ENCODE data around the gene XIRP1. TPM values are rescaled to one million over a fixed set of nuclear protein-coding genes. Genes with fewer than 3 reads are reported as not detected.

The XIRP1 gene
- total RNA-seq, 4 donors from 2014 or later, result 0.40 to 6.0 TPM; not detected in 2

DNA sequence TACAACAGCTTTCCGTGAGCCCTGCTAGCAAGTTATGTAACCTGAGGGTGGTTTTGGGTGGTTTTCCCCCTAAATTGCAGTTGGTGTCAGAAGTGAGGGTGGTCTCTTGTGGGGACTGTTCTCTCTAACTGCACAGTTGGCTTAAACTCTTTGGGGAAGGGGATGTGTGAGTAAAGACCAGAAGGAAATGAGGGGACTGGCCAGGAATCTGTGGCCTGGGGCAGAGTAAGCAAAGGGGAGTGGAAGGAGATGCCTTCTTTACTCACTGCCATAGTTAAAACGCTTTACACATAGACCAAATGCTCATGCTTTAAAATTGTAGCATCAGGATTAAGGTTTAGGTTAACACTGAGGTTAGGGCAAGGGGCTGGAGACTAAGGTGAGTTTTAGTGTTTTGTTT is 21.2 kb upstream of the XIRP1 start:
- DNase-seq, result no peak
- Histone ChIP-seq H3K4me1 (peaks cover 0 to under 1% (median 0%) of the 10 kb centered on the region in 4 donors), H3K36me3 (no peaks in the 10 kb centered on the region), H3K27ac (no peak overlapping the region), H3K9me3 (no peaks in the 10 kb centered on the region), H3K27me3 (no peaks in the 10 kb centered on the region), H3K4me3 (no peak overlapping the region)
- TF ChIP-seq POLR2A (IDR thresholded peaks at IDR 0.05) (no peak), POLR2AphosphoS5 (IDR thresholded peaks at IDR 0.05) (no peak), EP300 (IDR thresholded peaks at IDR 0.05; ENCODE audit: low read depth) (no peak)
- TF ChIP-seq, protein P1, sequence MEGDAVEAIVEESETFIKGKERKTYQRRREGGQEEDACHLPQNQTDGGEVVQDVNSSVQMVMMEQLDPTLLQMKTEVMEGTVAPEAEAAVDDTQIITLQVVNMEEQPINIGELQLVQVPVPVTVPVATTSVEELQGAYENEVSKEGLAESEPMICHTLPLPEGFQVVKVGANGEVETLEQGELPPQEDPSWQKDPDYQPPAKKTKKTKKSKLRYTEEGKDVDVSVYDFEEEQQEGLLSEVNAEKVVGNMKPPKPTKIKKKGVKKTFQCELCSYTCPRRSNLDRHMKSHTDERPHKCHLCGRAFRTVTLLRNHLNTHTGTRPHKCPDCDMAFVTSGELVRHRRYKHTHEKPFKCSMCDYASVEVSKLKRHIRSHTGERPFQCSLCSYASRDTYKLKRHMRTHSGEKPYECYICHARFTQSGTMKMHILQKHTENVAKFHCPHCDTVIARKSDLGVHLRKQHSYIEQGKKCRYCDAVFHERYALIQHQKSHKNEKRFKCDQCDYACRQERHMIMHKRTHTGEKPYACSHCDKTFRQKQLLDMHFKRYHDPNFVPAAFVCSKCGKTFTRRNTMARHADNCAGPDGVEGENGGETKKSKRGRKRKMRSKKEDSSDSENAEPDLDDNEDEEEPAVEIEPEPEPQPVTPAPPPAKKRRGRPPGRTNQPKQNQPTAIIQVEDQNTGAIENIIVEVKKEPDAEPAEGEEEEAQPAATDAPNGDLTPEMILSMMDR (IDR thresholded peaks at IDR 0.05), result no peak
- 78 to 87% methylated on average over 2 of the region's 2 CpGs for WGBS, 2 donors (ENCODE audit: low coverage in 1 of 2)
- in situ Hi-C loops (cut with MboI; ENCODE audit: low pct_ligation_motif_present in 1 of 4, low pct_unique_long_range_greater_than_20kb in 1 of 4, low sequenced_read_pairs in 3 of 4), result loop anchor here in 1 of 4 donors (25.0 kb wide), 1 partner anchor 174 kb away; the partner anchor contains the start of gene SLC25A38
- intact Hi-C loops (cut with DNase I; ENCODE audit: low total_unique reads), result no loop called here

DNA sequence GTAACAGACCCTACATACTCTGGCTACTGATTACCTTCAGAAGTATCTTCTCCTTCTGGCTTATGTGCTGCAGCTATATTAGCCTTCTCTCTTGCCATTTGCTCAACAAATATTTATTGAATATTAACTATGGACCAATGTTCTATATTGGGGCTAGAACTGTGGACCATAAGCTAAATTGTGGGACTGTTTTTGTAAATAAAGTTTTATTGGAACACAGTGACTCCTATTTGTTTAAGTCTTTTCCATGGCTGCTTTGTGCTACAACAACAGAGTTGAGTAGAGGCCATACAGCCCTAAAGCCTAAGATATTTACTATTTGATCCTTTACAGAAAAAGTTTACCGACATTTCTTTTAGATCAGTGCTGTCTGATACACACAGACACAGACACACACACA is 20.3 kb upstream of the XIRP1 start:
- peaks cover 0 to 6% (median 0%) of the 10 kb centered on the region in 4 donors for H3K4me1 ChIP-seq
- no peak overlapping the region for H3K4me3 ChIP-seq
- intact Hi-C loops (cut with DNase I; ENCODE audit: low total_unique reads), result no loop called here
- in situ Hi-C loops (cut with MboI; ENCODE audit: low pct_ligation_motif_present in 1 of 4, low pct_unique_long_range_greater_than_20kb in 1 of 4, low sequenced_read_pairs in 3 of 4), result loop anchor here in 1 of 4 donors (25.0 kb wide), 1 partner anchor 175 kb away; the partner anchor contains the start of gene SLC25A38
- TF ChIP-seq POLR2A (IDR thresholded peaks at IDR 0.05), result no peak
- DNase-seq, result no peak
- 98 to 100% methylated on average over 1 of the region's 1 CpG for WGBS, 2 donors (ENCODE audit: low coverage in 1 of 2)
- no peaks in the 10 kb centered on the region for H3K36me3 ChIP-seq
- H3K27me3 ChIP-seq, result no peaks in the 10 kb centered on the region
- H3K9me3 ChIP-seq, result no peaks in the 10 kb centered on the region
- no peak overlapping the region for H3K27ac ChIP-seq

DNA sequence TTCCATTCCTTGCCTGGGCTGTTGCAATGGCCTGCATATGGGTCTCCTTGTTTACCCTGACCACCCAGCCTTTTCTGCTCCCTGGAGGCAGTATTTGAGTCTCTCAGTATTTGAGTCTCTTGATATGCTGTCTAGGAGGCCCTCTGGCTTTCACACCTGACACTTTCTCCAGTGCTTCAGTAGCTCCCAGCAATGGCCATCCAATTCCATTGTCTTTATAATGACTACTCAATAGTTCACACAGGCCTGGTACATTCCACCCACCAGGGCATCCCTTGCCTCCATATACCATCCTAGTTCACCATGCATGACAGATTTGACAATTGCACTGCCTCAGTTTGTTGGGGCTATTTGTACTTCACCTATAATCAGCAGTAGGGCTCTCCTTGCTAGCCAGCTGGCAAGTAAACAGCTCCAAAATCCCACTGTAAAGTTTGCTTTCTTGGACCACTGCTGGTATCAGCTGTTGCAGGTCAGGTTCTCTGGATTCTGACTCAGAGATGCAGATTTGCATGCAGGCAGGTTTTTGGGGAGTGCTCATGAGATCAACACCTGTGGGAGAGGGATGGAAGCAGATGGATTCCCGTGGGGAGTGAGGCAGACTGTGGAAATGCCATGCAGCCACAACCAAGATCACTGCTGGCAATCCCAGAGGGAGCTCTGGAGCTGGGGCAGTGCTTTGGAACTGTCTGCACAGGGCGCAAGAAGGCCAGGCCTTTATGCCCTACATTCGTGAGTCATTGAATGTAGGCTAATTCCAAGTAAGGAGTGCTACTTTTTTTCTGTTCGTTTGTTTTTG is 19.1 kb upstream of the XIRP1 start:
- H3K36me3 ChIP-seq, result no peaks in the 10 kb centered on the region
- TF ChIP-seq, protein P1 (IDR thresholded peaks at IDR 0.05), result no peak
- TF ChIP-seq EP300 (IDR thresholded peaks at IDR 0.05; ENCODE audit: low read depth) (no peak), POLR2A (IDR thresholded peaks at IDR 0.05) (no peak), POLR2AphosphoS5 (IDR thresholded peaks at IDR 0.05) (no peak)
- intact Hi-C loops (cut with DNase I; ENCODE audit: low total_unique reads) (no loop called here), in situ Hi-C loops (cut with MboI; ENCODE audit: low pct_ligation_motif_present in 1 of 4, low pct_unique_long_range_greater_than_20kb in 1 of 4, low sequenced_read_pairs in 3 of 4) (loop anchor here in 1 of 4 donors (25.0 kb wide), 1 partner anchor 176 kb away; the partner anchor contains the start of gene SLC25A38)
- WGBS, 2 donors (ENCODE audit: low coverage in 1 of 2), result 79 to 100% methylated on average over 2 to 4 of the region's 4 CpGs
- DNase-seq, result no peak
- no peaks in the 10 kb centered on the region for H3K9me3 ChIP-seq
- no peaks in the 10 kb centered on the region for H3K27me3 ChIP-seq
- H3K27ac ChIP-seq, result no peak overlapping the region
- H3K4me1 ChIP-seq, result peaks cover 0 to 6% (median 0%) of the 10 kb centered on the region in 4 donors
- no peak overlapping the region for H3K4me3 ChIP-seq

DNA sequence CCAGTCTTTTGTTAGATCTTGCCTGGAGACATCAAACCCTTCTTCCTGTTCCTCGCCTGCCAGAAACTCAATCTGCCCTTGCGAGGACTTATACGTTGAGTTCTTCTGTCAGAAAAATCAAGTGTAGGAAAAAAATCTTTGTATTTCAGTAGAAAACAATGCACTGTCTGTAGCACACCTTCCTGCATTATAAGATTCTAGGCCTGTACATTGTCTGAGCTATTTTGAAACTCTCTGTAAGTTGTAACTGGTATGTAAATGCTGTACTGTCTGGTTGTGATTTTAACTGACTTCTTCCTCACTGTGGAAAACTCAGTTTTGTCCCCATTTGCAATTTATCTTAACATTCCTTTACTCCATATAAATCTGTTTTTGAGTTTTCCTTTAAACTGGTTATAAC is 17.7 kb upstream of the XIRP1 start:
- H3K9me3 ChIP-seq, result no peaks in the 10 kb centered on the region
- no peak overlapping the region for H3K4me3 ChIP-seq
- TF ChIP-seq, protein P1 (IDR thresholded peaks at IDR 0.05), result no peak
- no peak overlapping the region for H3K27ac ChIP-seq
- no peaks in the 10 kb centered on the region for H3K36me3 ChIP-seq
- WGBS, 2 donors (ENCODE audit: low coverage in 1 of 2), result 83% methylated on average over 3 of the region's 3 CpGs; no CpG with 5 or more reads in 1 of the 2 donors
- DNase-seq, result no peak
- in situ Hi-C loops (cut with MboI; ENCODE audit: low pct_ligation_motif_present in 1 of 4, low pct_unique_long_range_greater_than_20kb in 1 of 4, low sequenced_read_pairs in 3 of 4), result loop anchor here in 1 of 4 donors (25.0 kb wide), 1 partner anchor 177 kb away; the partner anchor contains the start of gene SLC25A38
- H3K4me1 ChIP-seq, result peaks cover 0 to 6% (median 0%) of the 10 kb centered on the region in 4 donors
- H3K27me3 ChIP-seq, result no peaks in the 10 kb centered on the region
- intact Hi-C loops (cut with DNase I; ENCODE audit: low total_unique reads), result no loop called here
